Measurements from ENCODE around the gene SNAP91. TPM values are rescaled to one million over a fixed set of nuclear protein-coding genes. Genes with fewer than 3 reads are reported as not detected.
A peak's percentile ranks its signal among the peaks of the same experiment; 100 is the strongest.
"Not testable (repeated sequence)": the region's sequence is repeated elsewhere in the genome, so short reads cannot be mapped to it uniquely, and the experiment has no call there.

SNAP91 gene
- polyA plus RNA-seq, 6 donors from 2014 or later = not detected

DNA sequence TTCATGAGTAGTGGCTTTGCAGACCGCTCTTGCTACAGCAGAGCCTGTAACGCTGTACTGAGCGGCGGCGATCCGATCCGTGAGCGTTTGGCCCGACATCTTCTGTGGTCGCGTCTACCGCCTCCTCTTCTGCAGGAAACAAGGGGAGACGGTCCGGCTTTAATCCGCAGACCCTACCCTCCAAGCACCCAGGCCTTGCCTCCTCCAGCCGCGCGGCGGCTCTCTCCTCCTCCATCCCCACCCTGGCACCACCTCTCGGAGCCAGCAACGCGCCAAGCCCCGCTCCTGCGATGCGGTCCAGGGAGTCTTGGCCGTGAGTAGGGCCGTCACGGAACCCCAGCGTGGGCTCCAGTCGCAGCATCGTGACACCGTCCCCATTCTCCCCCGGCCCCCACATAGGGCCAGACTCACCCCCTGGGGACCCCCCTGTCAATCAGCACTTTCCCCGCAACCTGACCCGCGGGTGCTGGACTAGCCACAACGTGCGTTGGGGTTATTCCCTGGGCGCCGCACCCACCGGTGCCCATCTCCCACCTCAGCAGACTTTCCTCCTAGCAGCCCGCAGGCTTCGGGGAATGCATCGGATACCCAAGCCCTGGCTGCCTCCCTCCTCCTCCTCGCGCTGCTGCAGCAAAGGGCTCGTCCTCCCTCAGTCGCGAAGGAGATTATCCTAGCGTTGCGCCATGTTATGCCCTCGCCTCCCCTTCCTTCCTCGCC lies 914 bp downstream of the SNAP91 start:
- peaks cover 2 to 8% (median 5%) of the 10 kb centered on the region in 3 donors for H3K4me1 Mint-ChIP-seq
- no peak for DNase-seq
- H3K4me3 Mint-ChIP-seq = peak overlapping the region in 2 of 8 donors; percentile 15 to 40
- H3K36me3 Mint-ChIP-seq = peaks cover 8 to 16% of the 10 kb centered on the region in 2 donors
- peaks cover 2 to 24% (median 13%) of the 10 kb centered on the region in 7 donors for H3K9me3 Mint-ChIP-seq
- no peak overlapping the region for H3K27ac Mint-ChIP-seq
- ATAC-seq (ENCODE audit: low read depth in 2 of 2) = no peak
- peaks cover 23 to 59% (median 49%) of the 10 kb centered on the region in 3 donors for H3K27me3 Mint-ChIP-seq

DNA sequence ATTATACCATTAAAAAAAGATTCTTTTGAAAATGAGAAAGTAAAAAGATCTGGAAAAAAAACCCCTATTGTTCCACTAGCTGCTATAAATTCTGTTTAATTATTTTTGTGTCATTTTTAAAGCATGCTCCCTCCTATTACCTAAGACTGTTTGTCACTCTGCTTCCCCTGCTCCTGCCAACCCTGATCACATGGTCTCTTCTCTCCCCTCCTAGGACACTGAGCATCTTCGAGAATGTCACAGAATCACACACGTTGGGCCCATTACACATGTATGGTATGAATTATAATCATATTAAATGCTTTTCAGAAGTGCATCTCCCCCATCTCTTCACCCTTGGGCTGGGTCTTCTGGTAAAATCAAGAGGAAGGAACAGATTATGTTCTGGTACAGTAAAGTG lies 6.2 kb downstream of the SNAP91 start:
- ATAC-seq (ENCODE audit: low read depth in 2 of 2) (no peak), DNase-seq (no peak)
- H3K27me3 Mint-ChIP-seq = peaks cover 20 to 44% (median 40%) of the 10 kb centered on the region in 3 donors
- no peak overlapping the region for H3K27ac Mint-ChIP-seq
- H3K9me3 Mint-ChIP-seq = peaks cover 0 to 3% (median 0%) of the 10 kb centered on the region in 7 donors
- H3K4me3 Mint-ChIP-seq = no peak overlapping the region
- no peaks in the 10 kb centered on the region for H3K36me3 Mint-ChIP-seq
- H3K4me1 Mint-ChIP-seq = peaks cover 0 to 3% (median 0%) of the 10 kb centered on the region in 3 donors

DNA sequence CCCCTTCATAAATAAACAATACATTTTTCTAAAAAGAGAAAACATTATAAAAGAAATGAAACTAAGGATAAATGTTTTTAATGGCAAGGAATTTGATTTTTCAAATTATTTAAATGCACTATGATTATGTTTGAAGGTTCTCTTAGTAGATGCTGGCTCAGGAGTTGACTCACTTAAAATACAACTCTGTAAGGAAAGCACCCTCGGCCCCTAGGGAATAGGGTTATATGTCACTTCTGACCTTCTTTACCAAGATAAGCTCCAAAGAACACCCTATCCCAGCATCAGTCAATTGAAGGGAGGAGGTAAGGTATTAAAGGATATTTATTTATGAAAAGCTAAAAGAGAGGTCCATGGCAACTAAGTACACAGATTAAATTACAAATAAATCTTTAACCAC lies 6.8 kb downstream of the SNAP91 start:
- Mint-ChIP-seq H3K27me3 (peaks cover 13 to 37% (median 33%) of the 10 kb centered on the region in 3 donors), H3K9me3 (peaks cover 0 to 3% (median 0%) of the 10 kb centered on the region in 7 donors), H3K4me3 (no peak overlapping the region), H3K4me1 (no peaks in the 10 kb centered on the region), H3K27ac (no peak overlapping the region), H3K36me3 (no peaks in the 10 kb centered on the region)
- no peak for ATAC-seq (ENCODE audit: low read depth in 2 of 2)
- DNase-seq = no peak

DNA sequence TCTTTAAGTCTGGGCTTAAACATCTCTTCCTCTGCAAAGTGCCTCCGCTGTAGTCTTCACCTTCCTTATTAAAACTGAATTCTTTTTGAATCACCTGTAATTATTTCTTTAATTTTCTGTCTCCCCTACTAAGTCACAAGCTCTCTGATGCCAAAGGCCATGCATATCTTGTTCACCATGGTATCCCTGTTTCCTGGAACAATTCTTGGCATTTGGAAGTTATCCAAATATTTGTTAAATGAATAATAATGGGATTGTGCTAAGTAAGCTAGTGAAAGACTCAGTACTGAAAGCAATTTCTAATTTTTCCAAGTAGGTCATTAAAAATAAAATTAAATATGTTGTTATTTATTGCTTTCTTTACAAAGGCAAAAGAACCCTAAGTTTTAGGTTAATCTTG lies 12.2 kb downstream of the SNAP91 start:
- ATAC-seq (ENCODE audit: low read depth in 2 of 2) (no peak), DNase-seq (no peak)
- peaks cover 5 to 16% (median 14%) of the 10 kb centered on the region in 3 donors for H3K27me3 Mint-ChIP-seq
- peaks cover 0 to 5% (median 0%) of the 10 kb centered on the region in 7 donors for H3K9me3 Mint-ChIP-seq
- no peaks in the 10 kb centered on the region for H3K36me3 Mint-ChIP-seq
- H3K4me3 Mint-ChIP-seq = no peak overlapping the region
- no peak overlapping the region for H3K27ac Mint-ChIP-seq
- no peaks in the 10 kb centered on the region for H3K4me1 Mint-ChIP-seq

DNA sequence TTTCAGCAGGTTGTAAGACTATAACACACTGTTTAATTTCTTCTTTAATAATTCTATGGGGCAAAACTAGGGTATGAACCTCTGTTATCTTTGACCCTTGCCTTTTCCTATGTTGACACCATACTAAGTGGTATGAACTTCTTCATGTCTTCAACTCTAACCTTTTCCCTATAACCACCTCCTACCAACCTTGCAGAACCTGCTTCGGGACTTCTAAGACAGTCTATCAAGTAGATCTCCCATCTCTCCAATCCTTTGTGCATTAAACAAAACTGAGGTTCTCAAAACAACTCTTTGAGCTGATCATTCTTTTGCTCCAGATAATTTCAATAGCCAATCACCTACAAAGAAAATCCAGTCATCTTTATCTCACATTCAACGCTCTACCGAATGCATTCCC lies 23.4 kb downstream of the SNAP91 start:
- Mint-ChIP-seq H3K9me3 (peaks cover 0 to 9% (median 0%) of the 10 kb centered on the region in 7 donors), H3K36me3 (no peaks in the 10 kb centered on the region), H3K27me3 (peaks cover 0 to 3% (median 0%) of the 10 kb centered on the region in 3 donors), H3K27ac (peak overlapping the region in 1 of 6 donors; percentile 9), H3K4me3 (no peak overlapping the region), H3K4me1 (no peaks in the 10 kb centered on the region)
- ATAC-seq (ENCODE audit: low read depth in 2 of 2) = no peak
- DNase-seq = no peak

DNA sequence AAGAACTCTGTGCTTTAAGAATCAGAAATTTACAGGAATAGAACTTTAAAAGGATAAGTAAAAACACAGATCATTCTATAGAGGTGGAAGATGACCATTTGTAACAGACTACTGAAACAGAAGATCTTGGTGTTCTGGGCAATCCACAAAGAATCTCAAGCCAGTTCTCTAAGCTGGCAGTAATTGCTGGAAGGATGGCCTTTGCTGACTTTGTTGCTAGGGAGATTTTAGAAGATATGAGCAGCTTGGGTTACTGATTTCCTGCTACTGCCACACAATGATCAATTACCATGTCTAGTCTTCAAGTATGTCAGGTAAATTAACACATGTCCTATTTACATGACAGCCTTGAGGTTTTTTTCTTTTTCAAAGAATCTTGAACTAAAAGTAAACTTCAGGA lies 31.1 kb downstream of the SNAP91 start:
- H3K36me3 Mint-ChIP-seq = no peaks in the 10 kb centered on the region
- ATAC-seq (ENCODE audit: low read depth in 2 of 2) (no peak), DNase-seq (no peak)
- H3K27ac Mint-ChIP-seq = no peak overlapping the region
- H3K4me1 Mint-ChIP-seq = no peaks in the 10 kb centered on the region
- peaks cover 0 to 5% (median 5%) of the 10 kb centered on the region in 3 donors for H3K27me3 Mint-ChIP-seq
- H3K4me3 Mint-ChIP-seq = no peak overlapping the region
- H3K9me3 Mint-ChIP-seq = peaks cover 0 to 1% (median 0%) of the 10 kb centered on the region in 7 donors

DNA sequence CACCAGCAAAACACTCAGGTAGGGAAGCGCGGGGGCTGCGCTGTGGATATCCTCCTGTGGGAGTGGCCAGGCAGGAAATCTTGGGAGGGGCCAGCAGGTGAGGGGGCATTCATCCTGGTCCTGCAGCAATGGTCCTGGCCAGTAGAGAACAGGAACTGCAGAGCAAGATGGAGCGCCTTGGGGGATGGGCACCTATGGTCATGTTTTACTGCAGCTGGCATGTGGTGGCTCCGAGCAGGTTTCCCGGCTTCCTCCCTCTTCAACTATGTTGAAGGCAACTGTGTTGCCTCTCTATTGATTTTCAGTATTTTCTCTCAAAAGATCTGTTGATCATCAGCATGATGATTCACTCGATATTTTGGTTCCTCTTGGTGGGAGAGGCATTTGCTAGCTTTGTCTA lies 70.9 kb downstream of the SNAP91 start:
- ATAC-seq (ENCODE audit: low read depth in 2 of 2) = no peak

DNA sequence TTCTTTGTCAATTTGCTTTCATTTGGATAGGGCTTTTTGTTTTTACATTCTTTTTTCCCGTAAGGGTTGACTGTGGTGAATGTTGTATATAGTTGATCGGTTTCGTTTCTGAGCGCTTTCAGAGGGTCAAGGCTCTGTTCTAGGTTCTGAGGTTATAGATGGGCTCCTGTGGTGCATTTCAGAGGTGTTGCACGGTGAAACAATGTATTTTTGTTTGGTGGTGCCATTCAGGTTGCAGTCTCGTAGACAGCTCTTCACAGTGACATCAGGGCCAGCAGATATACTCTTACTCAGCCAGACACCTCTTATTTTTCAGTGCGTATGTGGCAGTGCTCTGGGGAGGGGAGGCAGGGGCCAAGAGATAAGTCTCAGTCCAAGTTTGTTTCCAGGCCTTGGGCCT lies 72.1 kb downstream of the SNAP91 start:
- Mint-ChIP-seq H3K27ac (peak overlapping the region in 2 of 6 donors; percentile 30), H3K9me3 (peaks cover 0 to 3% (median 0%) of the 10 kb centered on the region in 7 donors), H3K4me3 (no peak overlapping the region), H3K36me3 (no peaks in the 10 kb centered on the region), H3K4me1 (no peaks in the 10 kb centered on the region), H3K27me3 (no peaks in the 10 kb centered on the region)
- no peak for ATAC-seq (ENCODE audit: low read depth in 2 of 2)
- no peak for DNase-seq

More for the DNA sequence above, 70.9 kb downstream of the SNAP91 start:
- no peak for DNase-seq
- no peak overlapping the region for H3K4me3 Mint-ChIP-seq
- no peaks in the 10 kb centered on the region for H3K27me3 Mint-ChIP-seq
- no peak overlapping the region for H3K27ac Mint-ChIP-seq
- H3K9me3 Mint-ChIP-seq = peaks cover 0 to 3% (median 0%) of the 10 kb centered on the region in 7 donors
- H3K36me3 Mint-ChIP-seq = no peaks in the 10 kb centered on the region
- H3K4me1 Mint-ChIP-seq = no peaks in the 10 kb centered on the region

DNA sequence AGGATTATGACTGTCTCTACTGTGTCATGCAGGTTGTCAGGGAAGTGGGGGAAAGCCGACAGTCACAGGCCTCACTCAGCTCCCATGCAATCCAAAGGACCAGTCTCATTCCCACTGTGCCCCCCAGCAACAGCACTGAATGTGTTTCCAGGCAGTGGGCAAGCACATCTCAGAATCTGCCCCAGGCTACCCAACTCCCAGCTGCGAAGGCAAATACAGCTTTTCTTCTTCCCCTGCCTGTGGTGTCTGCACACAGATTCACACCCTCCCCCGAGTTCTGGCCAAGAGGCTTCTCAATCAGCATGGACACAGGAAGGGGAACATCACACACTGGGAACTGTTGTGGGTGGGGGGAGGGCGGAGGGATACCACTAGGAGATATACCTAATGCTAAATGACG lies 75.3 kb downstream of the SNAP91 start:
- no peak for DNase-seq
- Mint-ChIP-seq H3K4me1 (no peaks in the 10 kb centered on the region), H3K27ac (no peak overlapping the region), H3K9me3 (peaks cover 0 to 9% (median 0%) of the 10 kb centered on the region in 7 donors), H3K36me3 (no peaks in the 10 kb centered on the region), H3K4me3 (no peak overlapping the region), H3K27me3 (peaks cover 0 to 12% (median 0%) of the 10 kb centered on the region in 3 donors)
- ATAC-seq (ENCODE audit: low read depth in 2 of 2) = no peak

DNA sequence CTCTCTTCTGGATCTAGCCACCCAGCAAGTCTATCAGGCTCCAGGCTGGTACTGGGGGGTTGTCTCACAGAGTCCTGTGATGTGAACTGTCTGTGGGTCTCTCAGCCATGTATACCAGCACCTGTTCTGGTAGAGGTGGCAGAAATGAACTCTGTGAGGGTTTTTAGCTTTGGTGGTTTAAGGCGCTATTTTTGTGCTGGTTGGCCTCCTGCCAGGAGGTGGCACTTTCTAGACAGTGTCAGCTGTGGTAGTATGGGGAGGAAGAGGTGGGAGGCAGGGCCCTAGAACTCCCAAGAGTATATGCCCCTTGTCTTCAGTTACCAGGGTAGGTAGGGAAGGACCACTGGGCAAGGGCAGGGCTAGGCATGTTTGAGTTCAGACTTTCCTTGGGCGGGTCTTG lies 75.8 kb downstream of the SNAP91 start:
- Mint-ChIP-seq H3K27ac (no peak overlapping the region), H3K4me3 (no peak overlapping the region), H3K9me3 (peaks cover 0 to 9% (median 0%) of the 10 kb centered on the region in 7 donors), H3K4me1 (no peaks in the 10 kb centered on the region), H3K27me3 (peaks cover 0 to 12% (median 0%) of the 10 kb centered on the region in 3 donors), H3K36me3 (no peaks in the 10 kb centered on the region)
- ATAC-seq (ENCODE audit: low read depth in 2 of 2) (no peak), DNase-seq (no peak)

DNA sequence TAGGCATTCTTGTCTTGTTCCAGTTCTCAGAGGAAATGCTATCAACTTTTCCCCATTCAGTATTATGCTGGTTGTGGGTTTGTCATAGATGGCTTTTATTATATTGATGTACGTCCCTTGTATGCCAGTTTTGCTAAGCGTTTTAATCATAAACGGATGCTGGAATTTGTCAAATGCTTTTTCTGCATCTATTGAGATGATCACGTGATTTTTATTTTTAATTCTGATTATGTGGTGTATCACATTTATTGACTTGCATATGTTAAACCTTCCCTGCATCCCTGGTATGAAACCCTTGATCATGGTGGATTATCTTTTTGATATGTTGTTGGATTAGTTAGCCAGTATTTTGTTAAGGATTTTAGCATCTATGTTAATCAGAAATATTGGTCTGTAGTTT lies 79.0 kb downstream of the SNAP91 start:
- not testable (repeated sequence) for H3K9me3 Mint-ChIP-seq; H3K36me3 Mint-ChIP-seq; H3K27ac Mint-ChIP-seq; DNase-seq; H3K4me1 Mint-ChIP-seq; ATAC-seq (ENCODE audit: low read depth in 2 of 2); H3K4me3 Mint-ChIP-seq
- H3K27me3 Mint-ChIP-seq = peaks cover 0 to 12% (median 0%) of the 10 kb centered on the region in 3 donors

DNA sequence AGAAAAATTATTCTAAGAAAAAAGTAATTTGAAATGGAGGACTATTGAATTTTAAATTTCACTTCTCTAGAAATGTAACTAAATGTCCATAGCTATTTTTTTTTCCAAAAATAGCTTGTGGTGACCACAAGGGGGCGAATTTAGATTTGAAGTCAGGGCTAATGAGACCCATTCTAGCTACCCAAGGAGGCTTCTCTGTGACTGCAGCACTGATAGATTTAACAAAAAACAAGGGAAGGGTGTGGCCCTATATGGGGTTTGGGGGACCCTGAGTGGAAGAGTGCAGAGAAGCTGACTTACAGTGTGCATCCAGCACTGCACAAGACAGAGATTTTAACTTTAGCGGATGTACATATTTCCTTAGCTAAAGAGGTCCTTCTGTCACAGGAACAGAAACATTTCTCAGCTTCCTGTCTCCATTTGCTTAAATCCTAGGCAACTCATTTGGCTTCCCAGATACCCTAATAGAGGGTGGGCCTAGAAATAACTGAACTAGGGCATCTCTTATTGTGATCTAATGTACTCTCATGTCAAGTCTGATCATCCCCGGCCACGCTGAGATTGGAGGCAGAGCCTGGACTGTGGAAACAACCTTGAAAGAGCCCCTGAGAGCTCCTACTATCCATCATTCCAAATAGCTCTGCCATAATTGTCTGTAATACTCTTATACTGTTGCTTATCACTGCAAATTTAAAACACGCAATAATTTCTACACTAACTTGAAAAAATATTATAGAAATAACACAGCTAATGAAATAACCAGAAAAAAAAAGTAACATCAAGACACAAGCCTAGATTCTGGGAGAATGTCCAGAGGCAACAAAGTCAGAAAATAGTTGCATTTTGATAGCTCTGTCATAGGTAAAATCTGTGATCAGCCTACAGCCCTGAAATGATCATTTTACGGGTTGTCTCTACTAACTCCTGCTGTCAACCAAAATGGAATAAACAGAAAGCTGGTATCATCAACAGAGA lies 93.6 kb downstream of the SNAP91 start:
- H3K27me3 Mint-ChIP-seq = peaks cover 0 to 4% (median 0%) of the 10 kb centered on the region in 3 donors
- H3K36me3 Mint-ChIP-seq = no peaks in the 10 kb centered on the region
- no peaks in the 10 kb centered on the region for H3K9me3 Mint-ChIP-seq
- peak overlapping the region in 1 of 6 donors; percentile 1 for H3K27ac Mint-ChIP-seq
- DNase-seq (peak; percentile 15), ATAC-seq (ENCODE audit: low read depth in 2 of 2) (no peak)
- H3K4me3 Mint-ChIP-seq = no peak overlapping the region
- no peaks in the 10 kb centered on the region for H3K4me1 Mint-ChIP-seq

DNA sequence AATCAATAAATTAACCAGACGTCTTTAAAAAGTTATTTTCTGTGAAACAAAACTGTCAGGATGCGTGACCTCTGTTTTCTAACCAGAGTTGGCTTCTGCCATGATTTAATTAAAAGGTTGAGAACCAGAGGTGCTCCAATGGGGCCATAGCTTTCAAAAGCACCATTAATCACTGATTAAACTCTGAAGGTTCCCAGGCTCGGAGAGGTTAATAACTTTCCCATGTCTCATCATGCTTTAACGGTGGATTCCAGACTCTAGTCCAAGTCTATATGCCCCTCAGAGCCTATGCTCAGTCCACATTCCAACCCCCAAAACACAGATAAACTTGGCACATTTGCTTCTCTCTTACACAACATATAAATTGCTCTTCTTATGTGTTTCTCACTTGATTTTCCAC lies 95.5 kb downstream of the SNAP91 start:
- H3K9me3 Mint-ChIP-seq = no peaks in the 10 kb centered on the region
- H3K27me3 Mint-ChIP-seq = peaks cover 0 to 4% (median 0%) of the 10 kb centered on the region in 3 donors
- ATAC-seq (ENCODE audit: low read depth in 2 of 2) (no peak), DNase-seq (no peak)
- no peak overlapping the region for H3K27ac Mint-ChIP-seq
- H3K4me3 Mint-ChIP-seq = no peak overlapping the region
- no peaks in the 10 kb centered on the region for H3K36me3 Mint-ChIP-seq
- no peaks in the 10 kb centered on the region for H3K4me1 Mint-ChIP-seq

Measured in naive B cell (primary cell).